ENCODE measurements around the gene EPB41L5.
"Not testable (repeated sequence)": the region's sequence is repeated elsewhere in the genome, so short reads cannot be mapped to it uniquely, and the experiment has no call there.

Gene EPB41L5

DNA sequence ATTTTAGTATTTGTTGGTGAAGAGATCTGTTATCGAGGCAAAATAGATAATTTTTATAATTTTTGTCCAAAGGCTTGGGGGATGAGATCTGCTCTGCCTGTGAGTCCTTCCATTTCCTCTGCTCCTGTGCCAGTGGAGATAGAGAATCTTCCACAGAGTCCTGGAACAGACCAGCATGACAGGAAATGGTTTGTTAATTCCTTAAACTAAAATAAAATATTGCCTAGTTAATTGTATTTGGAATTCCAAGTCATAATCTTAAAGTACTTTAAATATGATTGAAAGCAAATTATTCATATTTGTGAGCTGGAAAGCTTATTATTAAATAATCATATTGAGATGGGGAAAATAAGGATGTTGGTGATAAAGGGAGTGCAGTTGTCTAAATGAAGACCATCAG, 87.8 kb downstream of the EPB41L5 start:
- no peak for DNase-seq (ENCODE audit: low read depth)

DNA sequence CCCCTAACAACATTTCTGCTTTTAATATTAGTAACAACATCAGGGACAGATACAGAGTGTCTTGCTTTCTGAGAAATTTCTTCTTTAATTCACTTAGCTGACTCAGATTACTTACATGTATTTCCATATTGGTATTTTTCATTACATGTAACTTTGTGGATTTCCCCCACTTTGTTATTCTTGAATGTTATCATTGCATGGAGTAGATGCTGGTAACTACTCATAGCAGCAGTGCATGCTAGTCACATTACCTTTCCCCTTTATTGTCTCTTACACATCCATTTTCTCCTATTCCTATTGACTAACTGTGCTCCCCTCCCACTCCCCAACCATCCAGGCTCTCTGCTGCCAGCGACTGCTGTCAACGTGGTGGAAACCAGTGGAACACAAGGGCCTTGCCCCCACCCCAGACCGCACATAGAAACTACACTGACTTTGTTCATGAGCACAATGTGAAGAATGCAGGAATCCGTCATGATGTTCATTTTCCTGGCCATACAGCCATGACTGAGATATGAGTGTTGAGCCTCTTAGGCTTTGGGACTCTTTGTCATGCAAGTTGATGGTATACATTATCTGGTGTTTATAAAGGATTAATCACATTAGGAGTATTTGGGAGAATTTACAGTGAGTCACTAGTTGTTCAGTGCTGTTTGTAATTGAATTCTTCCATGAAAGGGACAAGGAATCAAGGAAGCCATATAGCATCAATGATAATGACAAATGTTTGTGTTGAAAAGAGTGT, 91.0 kb downstream of the EPB41L5 start:
- no peak for DNase-seq (ENCODE audit: low read depth)

DNA sequence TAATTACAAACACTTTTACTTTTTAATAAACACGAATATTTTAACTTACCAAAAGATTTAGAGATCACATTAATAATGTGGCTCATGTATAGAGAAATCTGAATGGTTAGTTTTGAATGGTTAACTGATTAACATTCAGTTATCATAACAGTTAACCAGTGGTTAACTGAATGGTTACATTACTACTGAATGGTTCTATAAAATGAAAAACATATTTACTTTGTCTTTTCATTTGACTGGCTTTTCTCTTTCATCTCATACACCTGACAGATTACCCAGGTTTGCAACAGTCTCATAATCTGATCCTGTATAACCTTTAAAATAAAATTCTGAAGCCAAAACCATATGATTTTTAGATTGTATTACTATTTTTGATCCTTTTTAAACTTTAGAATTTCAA, 91.9 kb downstream of the EPB41L5 start:
- DNase-seq (ENCODE audit: low read depth) = no peak

DNA sequence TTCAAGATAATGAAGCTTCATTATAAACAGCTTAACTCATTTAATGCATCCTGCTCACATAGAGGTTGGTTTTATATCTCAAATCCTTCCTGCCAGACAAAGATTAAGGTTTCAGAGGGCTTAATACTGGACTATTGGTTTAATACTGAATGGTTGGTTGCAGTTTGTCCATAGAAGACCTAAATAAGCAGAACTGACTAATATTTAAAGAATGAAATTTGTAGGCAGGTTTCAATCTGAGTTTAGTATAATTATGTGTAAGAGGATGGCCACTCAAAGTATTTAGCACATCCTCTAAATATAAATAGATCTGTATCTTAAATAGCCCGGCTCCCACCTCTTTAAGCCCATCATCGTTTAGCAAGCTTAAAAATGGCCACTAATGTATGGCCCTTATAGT, 92.5 kb downstream of the EPB41L5 start:
- DNase-seq (ENCODE audit: low read depth) = no peak

DNA sequence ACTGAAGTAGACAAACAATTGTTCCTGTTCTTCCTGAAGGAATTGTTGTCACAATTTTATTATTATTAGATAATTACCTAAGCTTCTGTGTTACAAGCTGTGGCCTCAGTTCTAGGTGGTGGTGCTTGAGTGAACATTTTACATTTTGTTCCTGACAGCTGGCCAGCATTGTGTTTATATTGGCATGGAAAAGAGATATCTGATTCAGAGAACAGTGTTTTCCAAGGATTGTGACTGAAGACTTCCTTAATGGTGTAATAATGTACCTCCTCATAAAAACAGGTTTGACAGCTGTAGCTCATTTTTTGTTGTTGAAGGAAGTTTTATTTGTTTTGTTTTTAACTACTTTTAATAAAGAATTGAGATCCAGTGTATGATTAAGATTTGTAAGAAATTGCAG, 95.2 kb downstream of the EPB41L5 start:
- DNase-seq (ENCODE audit: low read depth) = no peak

DNA sequence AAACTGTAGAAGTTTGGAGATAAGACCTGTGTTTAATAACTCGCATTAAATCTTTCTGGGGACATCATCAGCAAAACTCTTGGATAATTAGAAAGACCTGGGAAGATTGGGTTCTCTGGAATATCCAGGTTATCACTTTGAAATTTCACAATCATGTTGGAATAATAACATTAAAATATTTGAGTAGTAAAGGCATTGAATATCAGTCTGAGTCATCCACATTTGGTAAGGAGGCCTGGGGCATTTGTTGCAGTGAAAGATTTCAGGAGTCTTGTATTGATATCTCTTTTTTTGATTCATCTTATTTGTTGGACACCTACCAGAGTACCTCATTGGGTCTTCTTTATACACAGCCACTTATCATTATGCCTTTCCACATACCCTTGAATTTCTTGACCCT, 95.9 kb downstream of the EPB41L5 start:
- no peak for DNase-seq (ENCODE audit: low read depth)

DNA sequence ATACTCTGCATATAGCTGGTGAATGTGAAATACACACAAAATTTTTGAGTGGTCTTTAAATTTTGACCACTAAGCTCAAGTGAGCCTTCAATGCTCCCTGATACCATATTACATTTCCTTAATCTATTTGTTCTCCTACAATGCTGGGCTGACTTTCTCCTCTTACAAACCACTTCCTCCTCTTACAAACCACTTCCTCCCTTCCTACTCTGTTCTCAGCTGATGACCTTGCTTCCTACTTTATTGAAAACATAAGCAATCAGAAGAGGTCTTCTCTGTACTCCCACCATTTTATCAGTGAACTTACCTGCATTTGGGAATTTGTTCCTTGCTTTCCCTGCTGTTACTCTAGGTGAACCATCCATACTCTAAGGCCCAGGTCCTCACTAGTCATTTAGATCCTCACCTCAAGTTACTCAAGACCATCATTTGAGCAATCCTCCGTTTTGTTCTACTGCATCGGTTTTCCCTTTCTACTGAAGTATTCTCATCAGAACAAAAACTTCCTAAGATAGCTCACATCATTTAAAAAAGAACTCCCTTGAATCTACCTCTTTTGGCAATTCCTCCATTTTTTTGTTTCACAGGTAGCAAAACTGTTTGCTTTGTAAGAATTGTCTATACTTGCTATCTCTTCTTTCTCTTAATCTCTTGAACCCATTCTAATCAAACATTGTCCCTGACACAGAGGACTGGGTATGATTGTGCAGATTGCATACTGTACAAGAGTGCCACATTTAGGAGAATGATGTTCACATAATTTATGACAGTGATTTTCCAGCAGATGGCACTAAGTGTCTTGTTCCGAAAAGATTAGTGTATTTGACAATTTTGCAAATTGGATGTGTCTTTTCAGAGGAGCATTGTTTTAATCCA, 96.5 kb downstream of the EPB41L5 start:
- DNase-seq (ENCODE audit: low read depth) = no peak

DNA sequence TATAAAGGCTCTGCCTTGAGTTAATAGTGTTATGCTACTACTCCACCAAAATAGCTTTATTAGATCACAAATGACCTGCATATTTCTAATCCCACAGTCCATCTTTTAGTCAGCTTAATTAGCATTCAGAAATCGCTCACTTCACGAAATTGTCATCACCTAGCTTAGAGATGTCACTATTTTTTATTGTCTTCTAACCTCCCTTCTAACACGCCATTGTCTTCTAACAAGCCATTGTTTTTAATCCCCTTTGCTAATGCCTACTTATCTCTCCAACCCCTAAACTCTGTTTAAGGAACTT, 97.1 kb downstream of the EPB41L5 start:
- no peak for DNase-seq (ENCODE audit: low read depth)

DNA sequence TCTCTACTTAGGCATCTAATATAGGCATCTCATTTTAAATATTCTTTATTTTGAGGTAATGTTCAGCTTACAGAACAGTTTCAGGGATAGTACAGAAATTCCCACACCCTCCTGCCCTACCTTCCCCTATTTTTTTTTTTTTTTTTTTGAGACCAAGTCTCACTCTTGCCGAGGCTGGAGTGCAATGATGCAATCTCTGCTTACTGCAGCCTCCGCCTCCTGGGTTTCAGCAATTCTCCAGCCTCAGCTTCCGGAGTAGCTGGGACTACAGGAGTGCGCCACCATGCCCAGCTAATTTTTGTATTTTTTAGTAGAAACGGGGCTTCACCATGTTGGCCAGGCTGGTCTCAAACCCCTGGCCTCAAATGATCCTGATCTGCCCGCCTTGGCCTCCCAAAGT, 97.6 kb downstream of the EPB41L5 start:
- no peak for DNase-seq (ENCODE audit: low read depth)

DNA sequence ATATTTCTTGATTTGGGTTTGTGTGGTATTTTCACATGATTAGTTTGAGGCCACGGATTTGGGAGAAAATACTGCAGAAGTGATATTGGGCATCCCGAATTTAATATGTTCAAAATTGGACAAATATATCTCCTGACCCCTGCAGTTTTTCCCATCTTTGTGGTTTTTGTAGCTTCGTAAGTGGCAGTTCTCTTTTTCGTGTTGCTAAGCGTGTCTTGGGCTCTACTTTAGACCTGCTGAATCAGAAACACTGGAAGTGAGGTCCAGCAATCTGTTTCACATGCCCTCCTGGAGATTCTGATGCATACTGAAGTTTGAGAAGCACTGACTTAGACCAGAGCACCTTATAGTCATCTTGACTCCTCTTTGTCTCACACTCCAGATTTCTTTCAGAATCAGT, 98.3 kb downstream of the EPB41L5 start:
- no peak for DNase-seq (ENCODE audit: low read depth)

DNA sequence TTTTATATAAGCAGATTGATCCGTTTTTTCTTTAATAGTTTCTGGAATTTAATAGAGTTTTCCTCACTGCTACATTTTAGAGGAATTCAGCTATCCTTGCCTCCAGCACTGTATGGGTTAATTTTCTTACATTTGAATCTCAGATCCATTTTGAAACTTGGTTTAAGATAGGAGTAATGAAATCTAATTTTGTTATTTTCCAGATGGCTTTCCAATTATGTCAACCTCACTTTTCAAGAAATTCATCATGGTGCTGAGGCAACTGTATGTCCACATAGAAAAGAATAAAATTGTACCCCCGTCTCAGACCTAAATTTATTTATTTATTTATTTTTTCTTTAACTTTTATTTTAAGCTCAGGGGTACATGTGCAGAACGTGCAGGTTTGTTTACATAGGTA, 105.1 kb downstream of the EPB41L5 start:
- no peak for DNase-seq (ENCODE audit: low read depth)

DNA sequence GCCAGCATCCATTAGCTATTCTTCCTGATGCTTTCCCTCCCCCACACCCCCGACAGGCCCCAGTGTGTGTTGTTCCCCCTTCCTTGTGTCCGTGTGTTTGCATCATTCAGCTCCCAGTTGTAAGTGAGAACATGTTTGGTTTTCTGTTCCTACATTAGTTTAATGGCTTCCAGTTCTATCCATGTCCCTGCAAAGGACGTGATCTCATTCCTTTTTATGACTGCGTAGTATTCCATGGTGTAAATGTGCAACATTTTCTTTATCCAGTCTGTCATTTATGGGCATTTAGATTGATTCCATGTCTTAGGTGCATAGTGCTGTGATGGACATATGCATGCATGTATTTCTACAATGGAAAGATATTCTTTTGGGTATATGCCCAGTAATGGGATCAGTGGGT, 105.6 kb downstream of the EPB41L5 start:
- DNase-seq (ENCODE audit: low read depth) = no peak

DNA sequence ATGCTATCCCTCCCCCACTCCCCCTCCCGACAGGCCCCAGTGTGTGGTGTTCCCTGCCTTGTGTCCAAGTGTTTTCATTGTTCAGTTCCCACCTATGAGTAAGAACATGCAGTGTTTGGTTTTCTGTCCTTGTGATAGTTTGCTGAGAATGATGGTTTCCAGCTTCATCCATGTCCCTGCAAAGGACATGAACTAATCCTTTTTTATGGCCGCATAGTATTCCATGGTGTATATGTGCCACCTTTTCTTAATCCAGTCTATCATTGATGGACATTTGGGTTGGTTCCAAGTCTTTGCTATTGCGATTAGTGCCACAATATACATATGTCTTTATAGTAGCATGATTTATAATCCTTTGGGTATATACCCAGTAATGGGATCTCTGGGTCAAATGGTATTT, 108.5 kb downstream of the EPB41L5 start:
- not testable (repeated sequence) for DNase-seq (ENCODE audit: low read depth)

DNA sequence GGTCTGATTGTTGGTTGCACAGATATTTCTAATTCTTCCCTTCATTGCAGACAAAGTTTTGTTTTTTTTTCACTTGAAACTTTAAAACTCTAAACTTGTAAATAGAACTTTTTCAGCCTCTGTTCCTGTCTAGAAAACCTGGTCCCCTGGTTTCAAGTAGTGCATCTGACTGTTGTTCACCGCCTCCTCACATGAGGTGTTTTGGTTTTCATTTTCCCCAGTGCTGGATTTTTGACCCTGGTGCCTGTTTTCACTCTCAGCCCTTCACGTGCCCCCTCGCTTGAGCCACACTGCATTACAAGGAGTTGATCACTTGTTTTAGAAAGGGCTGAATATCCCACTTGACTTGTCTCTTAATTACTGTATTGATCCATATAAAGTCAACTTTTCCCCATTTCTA, 110.2 kb downstream of the EPB41L5 start:
- no peak for DNase-seq (ENCODE audit: low read depth)

DNA sequence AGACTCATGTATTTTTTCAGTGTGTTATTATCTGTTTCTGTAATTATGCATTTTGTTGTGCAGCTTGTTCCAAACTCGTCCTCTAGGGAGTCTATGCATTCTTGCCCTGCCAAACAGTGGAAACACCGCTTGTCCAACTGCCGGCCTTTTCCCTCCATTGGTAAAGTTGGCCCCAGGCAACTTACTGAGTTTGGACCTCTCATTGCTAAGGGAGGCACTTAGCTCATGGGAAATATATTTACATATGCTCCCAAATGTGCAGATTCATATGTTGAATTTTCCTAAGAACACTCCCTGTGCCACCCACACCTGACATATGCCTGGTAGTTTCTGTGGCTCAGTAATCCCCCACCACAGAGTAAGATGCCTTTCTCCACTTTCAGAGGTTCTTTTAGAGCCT, 112.3 kb downstream of the EPB41L5 start:
- DNase-seq (ENCODE audit: low read depth) = no peak

DNA sequence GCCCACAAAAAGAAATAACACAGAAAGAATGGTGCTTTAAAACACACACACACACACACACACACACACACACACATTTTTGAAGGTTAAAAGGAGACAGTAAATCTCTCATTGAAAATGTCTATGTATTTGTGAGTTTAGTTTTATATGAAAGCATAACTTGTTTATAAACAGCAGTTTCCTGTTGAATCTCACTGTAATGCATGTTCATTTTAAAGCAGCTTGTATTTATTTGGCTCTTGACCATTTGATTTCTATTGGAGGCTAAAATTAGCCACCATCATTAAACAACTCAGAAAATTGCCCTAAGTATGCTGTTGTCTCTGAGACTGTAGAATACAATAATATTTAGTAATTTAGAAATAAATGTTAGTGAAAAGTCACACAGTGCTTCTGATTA, 115.3 kb downstream of the EPB41L5 start:
- no peak for DNase-seq (ENCODE audit: low read depth)

DNA sequence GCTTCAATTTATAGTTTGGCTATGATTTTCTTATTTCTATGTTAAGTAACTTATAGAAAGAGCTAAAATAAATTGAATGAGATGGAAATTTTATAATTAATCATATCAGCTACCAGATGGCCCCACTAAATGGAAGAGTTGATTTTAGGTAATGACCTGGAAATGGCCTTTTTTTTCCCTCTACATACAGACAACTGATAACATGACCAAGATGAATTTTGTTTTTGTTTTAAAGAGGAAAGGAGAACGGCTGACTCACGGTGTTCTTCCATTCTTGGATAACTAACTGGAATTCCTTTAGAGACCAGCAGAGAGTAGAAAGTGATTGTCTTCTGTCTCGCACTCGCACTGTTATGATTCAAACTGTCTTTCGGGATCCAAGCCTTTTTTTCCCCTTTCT, 119.3 kb downstream of the EPB41L5 start:
- DNase-seq (ENCODE audit: low read depth) = no peak

DNA sequence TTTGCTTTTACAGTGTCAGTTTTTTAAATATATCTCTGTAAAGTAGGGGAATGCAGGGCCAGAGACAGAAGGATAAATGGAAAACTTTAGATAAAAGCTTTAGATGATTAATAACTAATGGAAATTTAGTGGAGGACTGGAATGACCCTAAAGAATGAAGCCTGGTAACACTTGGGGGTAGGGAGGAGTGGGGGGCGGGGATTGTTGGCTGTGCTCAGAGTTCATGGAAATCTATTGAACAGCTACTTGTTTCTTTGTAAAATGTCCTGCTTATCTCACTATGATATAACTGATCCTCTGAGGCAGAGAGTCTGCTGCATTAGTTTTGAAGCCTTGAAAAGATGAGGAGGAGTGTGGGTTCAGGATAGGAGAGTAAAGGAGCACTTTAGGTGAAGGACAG, 119.8 kb downstream of the EPB41L5 start:
- DNase-seq (ENCODE audit: low read depth) = no peak

DNA sequence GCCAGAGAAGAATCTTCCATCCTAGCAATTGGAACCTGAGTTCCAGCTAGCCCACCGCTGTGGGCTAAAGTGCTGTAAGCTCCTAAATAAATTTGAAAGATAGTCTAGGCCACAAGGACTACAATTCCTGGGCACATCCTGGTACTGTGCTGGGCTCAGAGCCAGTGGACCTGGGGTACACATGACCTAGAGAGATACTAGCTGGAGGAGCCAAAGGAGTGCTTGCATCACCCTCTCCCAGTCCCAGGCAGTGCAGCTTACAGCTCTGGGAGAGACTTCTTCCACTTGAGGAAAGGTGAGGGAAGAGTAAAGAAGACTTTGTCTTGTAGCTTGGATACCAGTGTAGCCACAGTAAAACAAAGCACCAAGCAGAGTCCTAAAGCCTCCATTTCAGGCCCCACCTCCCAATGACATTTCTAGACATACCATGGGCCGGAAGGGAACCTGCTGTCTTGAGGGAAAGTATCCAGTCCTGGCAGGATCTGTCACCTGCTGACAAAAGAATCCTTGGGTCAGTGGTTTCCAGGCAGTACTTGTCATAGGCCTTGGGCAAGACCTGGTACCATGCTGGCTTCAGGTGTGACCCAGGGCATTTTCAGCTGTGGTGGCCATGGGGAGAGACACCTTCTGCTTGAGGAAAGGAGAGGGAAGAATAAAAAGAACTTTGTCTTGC, 120.8 kb downstream of the EPB41L5 start:
- DNase-seq (ENCODE audit: low read depth) = no peak

DNA sequence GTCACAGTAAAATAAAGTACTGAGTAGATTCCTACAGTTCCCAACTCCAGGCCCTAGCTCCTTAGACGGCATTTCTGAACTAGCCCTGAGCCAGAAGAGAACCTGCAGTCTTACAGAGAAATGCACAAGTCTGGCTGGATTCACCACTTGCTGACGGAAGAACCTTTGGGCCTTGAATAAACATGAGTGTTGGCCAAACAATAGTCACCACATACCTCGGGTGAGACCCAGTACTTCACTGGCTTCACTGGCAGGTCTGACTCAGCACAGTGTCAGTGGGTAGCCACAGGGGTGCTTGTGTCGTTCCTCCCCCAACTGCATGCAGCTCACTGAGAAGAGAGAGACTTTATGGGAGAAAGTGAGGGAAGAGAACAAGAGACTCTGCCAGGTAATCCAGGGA, 121.4 kb downstream of the EPB41L5 start:
- no peak for DNase-seq (ENCODE audit: low read depth)

DNA sequence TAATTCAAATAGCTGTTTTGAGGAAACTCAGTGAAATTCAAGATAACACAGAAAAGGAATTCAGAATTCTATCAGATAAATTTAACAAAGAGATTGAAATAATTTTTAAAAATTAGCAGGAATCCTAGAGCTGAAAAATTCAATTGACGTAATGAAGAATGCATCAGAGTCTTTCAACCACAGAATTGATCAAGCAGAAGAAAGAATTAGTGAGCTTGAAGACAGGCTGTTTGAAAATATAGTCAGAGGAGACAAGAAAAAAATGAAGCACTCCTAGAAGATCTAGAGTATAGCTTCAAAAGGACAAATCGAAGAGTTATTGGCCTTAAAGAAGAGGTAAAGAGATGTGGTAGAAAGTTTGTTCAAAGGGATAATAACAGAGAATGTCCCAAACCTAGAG, 122.1 kb downstream of the EPB41L5 start:
- not testable (repeated sequence) for DNase-seq (ENCODE audit: low read depth)

DNA sequence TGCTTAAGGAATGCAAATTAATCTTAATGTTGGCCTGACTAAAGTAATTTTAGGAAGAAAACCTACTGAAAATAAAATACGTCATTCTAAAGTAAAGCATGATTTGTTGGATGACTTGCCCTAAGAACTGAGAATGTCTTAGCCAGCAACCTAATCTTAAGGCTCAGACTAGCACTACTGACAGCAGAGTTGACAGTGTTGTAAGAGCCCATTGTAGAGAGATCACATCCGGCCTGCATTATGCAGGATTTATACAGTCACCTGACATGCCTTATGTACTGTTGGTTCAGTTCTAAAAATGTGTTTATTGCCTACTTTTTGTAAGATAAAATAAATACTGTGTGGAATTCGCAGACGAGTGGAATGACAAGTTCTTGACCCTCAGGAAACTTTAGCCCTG, 128.0 kb downstream of the EPB41L5 start:
- no peak for DNase-seq (ENCODE audit: low read depth)
